ENCODE measurements around the gene VPS13A.

GRCh38 chr9:77276799-77277198 lies 99.5 kb downstream of the VPS13A start:
- no peak for TF ChIP-seq EZH2 (IDR thresholded peaks at IDR 0.05)
- TF ChIP-seq, protein P1, sequence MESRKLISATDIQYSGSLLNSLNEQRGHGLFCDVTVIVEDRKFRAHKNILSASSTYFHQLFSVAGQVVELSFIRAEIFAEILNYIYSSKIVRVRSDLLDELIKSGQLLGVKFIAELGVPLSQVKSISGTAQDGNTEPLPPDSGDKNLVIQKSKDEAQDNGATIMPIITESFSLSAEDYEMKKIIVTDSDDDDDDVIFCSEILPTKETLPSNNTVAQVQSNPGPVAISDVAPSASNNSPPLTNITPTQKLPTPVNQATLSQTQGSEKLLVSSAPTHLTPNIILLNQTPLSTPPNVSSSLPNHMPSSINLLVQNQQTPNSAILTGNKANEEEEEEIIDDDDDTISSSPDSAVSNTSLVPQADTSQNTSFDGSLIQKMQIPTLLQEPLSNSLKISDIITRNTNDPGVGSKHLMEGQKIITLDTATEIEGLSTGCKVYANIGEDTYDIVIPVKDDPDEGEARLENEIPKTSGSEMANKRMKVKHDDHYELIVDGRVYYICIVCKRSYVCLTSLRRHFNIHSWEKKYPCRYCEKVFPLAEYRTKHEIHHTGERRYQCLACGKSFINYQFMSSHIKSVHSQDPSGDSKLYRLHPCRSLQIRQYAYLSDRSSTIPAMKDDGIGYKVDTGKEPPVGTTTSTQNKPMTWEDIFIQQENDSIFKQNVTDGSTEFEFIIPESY (IDR thresholded peaks at IDR 0.05; ENCODE audit: extremely low read depth, insufficient replicate concordance, low read length), result no peak

Data from HCT116 (cell line).